HL-60 (cell line): ENCODE data around the gene KRTAP2-3.

Experiments
- DNase-seq, 2 experiments: peaks; one replicate each; pipeline ENCODE4 v3.0.0-alpha.2; 2010 to 2020; ENCODE audit warnings: low read depth in 1 of 2, low spot score in 1 of 2
- H3K27ac ChIP-seq: fragments of 250-450 bp; sonication (Bioruptor Pico); replicated peaks from 2 replicates; pipeline ENCODE4 v1.5.1; 2020; ENCODE audit warnings: mild to moderate bottlenecking, moderate library complexity
- H3K27me3 ChIP-seq: fragments of 250-450 bp; sonication (Bioruptor Pico); 2 replicates; pipeline ENCODE4 v1.5.1; 2021; ENCODE audit warnings: mild to moderate bottlenecking, moderate library complexity; ENCODE audit not compliant: insufficient read depth, poor library complexity, severe bottlenecking
- H3K4me3 ChIP-seq: replicated peaks from 2 replicates; pipeline ENCODE4 v1.5.1; 2011; ENCODE audit warnings: mild to moderate bottlenecking, control low read depth, low read length; ENCODE audit not compliant: insufficient read depth
- GABPA ChIP-seq: IDR thresholded peaks from 2 replicates; pipeline ENCODE4 v1.6.1; 2012; ENCODE audit warnings: low read depth
- POLR2AphosphoS5 ChIP-seq: IDR thresholded peaks from 2 replicates; pipeline ENCODE4 v1.6.1; 2012; ENCODE audit warnings: low read depth
- REST ChIP-seq: IDR thresholded peaks from 2 replicates; pipeline ENCODE4 v1.6.1; 2012; ENCODE audit warnings: low read depth; ENCODE audit not compliant: insufficient replicate concordance
- SPI1 ChIP-seq: IDR thresholded peaks from 2 replicates; pipeline ENCODE4 v1.6.1; 2012; ENCODE audit warnings: low read depth, mild to moderate bottlenecking, borderline replicate concordance
- TF ChIP-seq, protein P1 (sequence below): IDR thresholded peaks from one replicate; pipeline ENCODE4 v1.5.1; 2011; ENCODE audit warnings: low read length, control low read depth, inconsistent platforms; ENCODE audit not compliant: insufficient read depth

KRTAP2-3 gene

GRCh38 chr17:41010441-41010840 lies 49.5 kb downstream of the KRTAP2-3 start:
- DNase-seq = no peak
- TF ChIP-seq, protein P1, sequence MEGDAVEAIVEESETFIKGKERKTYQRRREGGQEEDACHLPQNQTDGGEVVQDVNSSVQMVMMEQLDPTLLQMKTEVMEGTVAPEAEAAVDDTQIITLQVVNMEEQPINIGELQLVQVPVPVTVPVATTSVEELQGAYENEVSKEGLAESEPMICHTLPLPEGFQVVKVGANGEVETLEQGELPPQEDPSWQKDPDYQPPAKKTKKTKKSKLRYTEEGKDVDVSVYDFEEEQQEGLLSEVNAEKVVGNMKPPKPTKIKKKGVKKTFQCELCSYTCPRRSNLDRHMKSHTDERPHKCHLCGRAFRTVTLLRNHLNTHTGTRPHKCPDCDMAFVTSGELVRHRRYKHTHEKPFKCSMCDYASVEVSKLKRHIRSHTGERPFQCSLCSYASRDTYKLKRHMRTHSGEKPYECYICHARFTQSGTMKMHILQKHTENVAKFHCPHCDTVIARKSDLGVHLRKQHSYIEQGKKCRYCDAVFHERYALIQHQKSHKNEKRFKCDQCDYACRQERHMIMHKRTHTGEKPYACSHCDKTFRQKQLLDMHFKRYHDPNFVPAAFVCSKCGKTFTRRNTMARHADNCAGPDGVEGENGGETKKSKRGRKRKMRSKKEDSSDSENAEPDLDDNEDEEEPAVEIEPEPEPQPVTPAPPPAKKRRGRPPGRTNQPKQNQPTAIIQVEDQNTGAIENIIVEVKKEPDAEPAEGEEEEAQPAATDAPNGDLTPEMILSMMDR = no peak
- TF ChIP-seq SPI1 = no peak
- TF ChIP-seq REST = no peak
- TF ChIP-seq POLR2AphosphoS5 = no peak
- no peak for TF ChIP-seq GABPA
- H3K27ac ChIP-seq = no peak overlapping the region

GRCh38 chr17:41009936-41010335 lies 50.0 kb downstream of the KRTAP2-3 start:
- DNase-seq = no peak
- Histone ChIP-seq H3K4me3 (no peak overlapping the region), H3K27me3 (peaks cover 2% of the 10 kb centered on the region), H3K27ac (no peak overlapping the region)
- TF ChIP-seq, protein P1 = no peak
- TF ChIP-seq GABPA = no peak
- no peak for TF ChIP-seq REST
- no peak for TF ChIP-seq POLR2AphosphoS5
- no peak for TF ChIP-seq SPI1

More at GRCh38 chr17:41010441-41010840, 49.5 kb downstream of the KRTAP2-3 start:
- Histone ChIP-seq H3K4me3 (no peak overlapping the region), H3K27me3 (peaks cover 2% of the 10 kb centered on the region)

GRCh38 chr17:41009301-41009760 lies 50.6 kb downstream of the KRTAP2-3 start:
- Histone ChIP-seq H3K27ac (no peak overlapping the region), H3K4me3 (no peak overlapping the region), H3K27me3 (peaks cover 2% of the 10 kb centered on the region)
- no peak for DNase-seq
- TF ChIP-seq REST (no peak), GABPA (no peak), SPI1 (no peak), POLR2AphosphoS5 (no peak)
- TF ChIP-seq, protein P1 = no peak
